GM12892 (cell line): Measurements from ENCODE around the gene TMEM179.

Experiments used
- POLR2A ChIP-seq: IDR thresholded peaks from 2 replicates; pipeline ENCODE4 v1.6.1; 2011; ENCODE audit warnings: low read depth, low read length, control low read depth
- TAF1 ChIP-seq: IDR thresholded peaks from 2 replicates; pipeline ENCODE4 v1.6.1; 2011; ENCODE audit warnings: low read depth, mild to moderate bottlenecking, control low read depth, low read length, borderline replicate concordance

GRCh38 chr14:104654119-104654518 is 49.5 kb upstream of the TMEM179 start:
- TF ChIP-seq POLR2A (no peak), TAF1 (no peak)
